DOHH2 (cell line): ENCODE results near the gene EIF2AK2.

Experiments used
- CTCF ChIP-seq: fragments of 200-600 bp; sonication (generic); IDR thresholded peaks from one replicate; pipeline ENCODE4 v1.5.1; 2014; ENCODE audit warnings: antibody characterized with exemption, mild to moderate bottlenecking, low read depth, low read length; ENCODE audit not compliant: poor library complexity, severe bottlenecking
- EZH2phosphoT487 ChIP-seq: fragments of 200-600 bp; sonication (generic); IDR thresholded peaks from 2 replicates; pipeline ENCODE4 v1.6.1; 2017; ENCODE audit warnings: borderline replicate concordance, mild to moderate bottlenecking, antibody characterized with exemption, low read length, moderate library complexity, mixed read lengths

GRCh38 chr2:37052600-37053332, 104.0 kb downstream of the EIF2AK2 start:
- TF ChIP-seq CTCF (no peak), EZH2phosphoT487 (no peak)
